Erythroblast (primary cell): ENCODE results near the gene TRIM33.
"Not testable (repeated sequence)": the region's sequence is repeated elsewhere in the genome, so short reads cannot be mapped to it uniquely, and the experiment has no call there.

ENCODE experiments used
- DNase-seq, 2 experiments: peaks; one replicate each; lab custom pipeline; 2025; lab: John Stamatoyannopoulos, UW
- GATA1 ChIP-seq: IDR thresholded peaks from 2 replicates; pipeline ENCODE4 v1.6.1; 2011; ENCODE audit warnings: low read depth, mild to moderate bottlenecking, control low read depth, low read length, moderate library complexity
- POLR2A ChIP-seq: IDR thresholded peaks from 2 replicates; pipeline ENCODE4 v1.6.1; 2011; ENCODE audit warnings: mild to moderate bottlenecking, low read length

Gene TRIM33

DNA sequence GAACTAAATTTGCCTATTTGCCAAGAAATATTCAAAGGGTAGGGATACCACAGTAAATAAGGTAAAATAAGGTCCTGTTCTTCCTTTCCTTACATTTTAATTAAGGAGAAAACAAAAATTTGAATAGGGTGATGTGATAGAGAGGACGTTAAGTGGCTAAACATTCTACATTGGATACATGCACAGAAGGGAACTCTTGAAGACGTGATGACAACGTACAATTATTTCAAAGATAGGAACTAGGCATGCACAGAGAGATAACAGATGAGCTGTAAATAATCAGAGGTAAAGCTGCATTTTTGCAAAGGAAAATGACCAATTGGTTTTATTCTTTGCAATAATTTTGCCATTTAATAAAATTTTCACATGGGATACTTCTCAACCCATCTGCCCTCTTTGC, 69.7 kb downstream of the TRIM33 start:
- TF ChIP-seq POLR2A (no peak), GATA1 (no peak)
- no peak for DNase-seq

DNA sequence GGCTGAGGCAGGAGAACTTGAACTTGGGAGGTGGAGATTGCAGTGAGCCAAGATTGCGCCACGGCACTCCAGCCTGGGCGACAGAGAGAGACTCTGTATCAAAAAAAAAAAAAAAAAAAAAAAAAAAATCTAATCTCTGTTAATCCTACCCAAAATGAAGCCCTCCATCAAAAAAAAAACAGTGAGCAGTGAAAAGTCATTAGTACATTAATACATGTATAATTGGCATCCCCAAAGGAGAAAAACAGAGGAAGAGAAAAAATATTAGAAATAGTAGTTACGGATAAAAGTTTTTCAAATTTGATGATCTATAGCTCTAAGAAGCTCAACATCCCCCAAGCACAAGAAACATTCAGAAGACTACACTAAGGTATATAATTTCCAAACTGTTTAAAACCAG, 71.6 kb downstream of the TRIM33 start:
- TF ChIP-seq POLR2A (no peak), GATA1 (no peak)
- no peak for DNase-seq

DNA sequence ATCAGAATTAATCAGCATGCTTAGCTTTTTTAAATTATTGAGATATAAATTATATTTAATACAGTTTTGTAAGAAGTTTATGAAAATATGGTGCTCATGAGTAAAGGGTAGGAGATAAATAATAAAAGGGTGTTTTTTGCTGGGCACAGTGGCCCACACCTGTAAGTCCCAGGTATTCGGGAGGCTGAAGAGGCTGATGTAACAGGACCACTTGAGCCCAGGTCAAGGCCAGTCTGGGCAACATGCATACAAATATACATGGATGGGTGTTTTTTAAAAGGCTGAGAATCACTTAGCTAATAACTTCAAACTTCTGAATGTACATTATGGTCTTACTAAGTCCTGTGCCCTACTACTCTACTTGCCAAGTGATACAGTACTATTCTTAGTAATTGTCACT, 73.2 kb downstream of the TRIM33 start:
- no peak for TF ChIP-seq POLR2A
- no peak for TF ChIP-seq GATA1
- no peak for DNase-seq

DNA sequence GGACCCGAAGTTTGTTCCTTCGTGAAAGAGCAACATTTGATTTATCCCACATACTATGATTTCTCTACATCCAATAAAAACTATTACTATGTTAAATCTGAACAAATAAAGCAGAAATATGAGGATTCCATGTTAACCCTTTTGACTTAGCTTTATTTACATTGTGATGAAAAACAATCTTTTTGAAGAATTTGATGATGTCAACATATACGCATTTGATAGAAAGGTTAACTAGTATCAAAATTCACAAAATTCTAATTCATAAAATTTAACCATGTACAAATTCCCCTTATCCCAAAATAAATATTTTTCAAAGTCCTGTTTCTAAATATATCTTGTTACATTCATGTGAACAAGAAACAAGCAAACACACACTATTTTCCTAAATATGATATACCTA, 74.2 kb downstream of the TRIM33 start:
- TF ChIP-seq POLR2A = no peak
- TF ChIP-seq GATA1 = no peak
- DNase-seq = no peak

DNA sequence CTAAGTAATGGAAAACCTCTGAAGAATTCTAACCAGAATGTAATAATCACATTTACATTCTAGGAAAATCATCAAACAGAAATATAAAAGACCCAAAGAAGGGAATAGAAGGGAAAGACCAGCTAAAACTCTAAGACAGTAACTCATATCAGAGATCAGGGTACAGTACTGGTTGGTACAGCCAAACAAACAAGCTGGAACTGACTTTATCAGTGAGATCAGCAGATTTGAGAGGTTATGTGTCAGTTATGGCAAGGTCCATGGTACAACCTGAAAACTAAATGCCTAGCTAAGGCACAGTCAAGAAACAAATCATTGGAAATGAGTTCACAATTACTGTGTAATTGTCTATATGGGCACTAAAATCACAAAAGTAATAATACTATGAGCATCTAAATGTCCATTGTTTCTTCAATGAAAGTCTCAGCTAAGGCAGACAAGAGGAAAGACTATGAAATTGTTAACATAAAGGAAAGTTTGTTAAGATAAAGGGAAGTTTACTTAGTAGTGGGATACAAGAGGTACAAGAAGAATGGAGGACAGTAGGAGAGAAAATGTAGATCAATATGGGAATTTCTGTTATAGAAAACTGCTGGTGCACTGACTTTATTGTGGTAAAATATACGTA, 75.8 kb downstream of the TRIM33 start:
- peak; percentile 6 to 13 for DNase-seq
- TF ChIP-seq GATA1 (no peak), POLR2A (no peak)

DNA sequence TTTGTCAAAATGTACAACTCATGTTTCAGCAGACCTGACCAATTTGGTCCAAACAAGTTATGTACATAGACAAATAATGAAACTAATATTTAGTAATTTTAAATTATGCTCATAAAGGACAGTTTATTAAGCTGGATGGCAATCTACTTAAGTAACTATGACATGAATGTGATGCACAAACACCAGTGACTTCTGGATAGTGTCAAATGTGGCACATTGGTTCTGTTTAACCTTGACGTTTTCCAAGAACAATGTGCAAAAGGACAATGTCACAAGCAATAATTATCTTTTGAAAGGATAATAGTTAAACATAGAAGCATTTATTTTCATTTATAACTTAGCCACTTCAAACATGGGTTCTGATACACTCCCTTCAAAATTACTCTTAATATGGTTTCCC, 80.0 kb downstream of the TRIM33 start:
- DNase-seq = no peak
- TF ChIP-seq GATA1 (no peak), POLR2A (no peak)

- DNase-seq = peak; percentile 20 to 43
- TF ChIP-seq POLR2A = no peak
- no peak for TF ChIP-seq GATA1
Measured at GRCh38 chr1:114428083-114428754, 82.8 kb downstream of the TRIM33 start.

- TF ChIP-seq POLR2A = no peak
- TF ChIP-seq GATA1 = no peak
- no peak for DNase-seq
Measured at GRCh38 chr1:114427612-114428011, 83.4 kb downstream of the TRIM33 start.

DNA sequence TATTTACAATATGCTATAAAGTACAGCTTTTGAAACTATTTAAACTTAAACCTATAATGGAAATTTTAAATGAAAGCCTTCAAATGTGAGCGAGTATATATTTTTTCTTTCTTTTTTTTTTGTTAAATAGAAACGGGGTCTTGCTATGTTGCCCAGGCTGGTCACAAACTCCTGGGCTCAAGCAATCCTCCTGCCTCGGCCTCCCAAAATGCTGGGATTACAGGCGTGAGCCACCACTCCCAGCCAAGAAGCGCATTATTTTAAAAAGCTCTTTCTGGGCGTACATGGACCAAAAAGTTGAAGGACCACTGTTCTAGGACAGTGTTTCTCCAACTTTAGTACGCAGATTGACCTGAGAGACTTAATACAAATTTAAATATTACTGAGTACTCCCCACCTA, 87.5 kb downstream of the TRIM33 start:
- no peak for DNase-seq
- TF ChIP-seq GATA1 (no peak), POLR2A (no peak)

DNA sequence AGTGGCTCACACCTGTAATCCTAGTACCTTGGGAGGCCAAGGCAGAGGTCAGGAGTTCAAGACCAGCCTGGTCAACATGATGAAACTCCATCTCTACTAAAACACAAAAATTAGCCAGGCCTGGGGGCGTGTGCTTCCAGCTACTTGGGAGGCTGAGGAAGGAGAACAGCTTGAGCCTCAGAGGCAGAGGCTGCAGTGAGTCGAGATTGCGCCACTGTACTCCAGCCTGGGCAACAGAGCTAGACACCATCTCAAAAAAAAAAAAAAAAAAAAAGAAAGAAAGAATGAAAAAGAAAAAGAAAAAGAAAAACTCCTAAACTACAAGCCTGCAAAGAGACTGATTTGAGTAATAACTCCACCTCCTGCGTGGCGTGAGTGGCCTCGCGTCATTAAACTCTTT, 92.1 kb downstream of the TRIM33 start:
- DNase-seq = not testable (repeated sequence)

DNA sequence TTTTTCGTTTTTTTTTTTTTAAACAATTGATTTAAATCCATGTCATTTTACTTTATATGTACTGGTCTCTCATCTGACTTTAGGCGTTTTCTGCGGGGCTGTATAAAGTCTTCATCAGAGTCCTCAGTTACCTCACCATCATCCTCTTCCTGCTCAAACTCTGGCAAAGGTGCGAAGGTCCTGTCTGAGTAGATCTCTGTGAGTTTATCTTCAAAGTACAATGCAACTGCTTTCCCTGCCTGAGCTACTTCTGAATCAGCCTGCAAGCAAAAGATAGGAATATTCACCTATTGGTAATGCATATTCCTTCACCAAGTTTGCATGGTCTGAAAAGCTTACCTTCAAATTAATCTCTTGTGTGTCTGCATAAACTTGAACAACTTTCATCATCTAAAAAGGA, 113.4 kb downstream of the TRIM33 start:
- TF ChIP-seq POLR2A = no peak
- no peak for TF ChIP-seq GATA1
- DNase-seq = no peak

DNA sequence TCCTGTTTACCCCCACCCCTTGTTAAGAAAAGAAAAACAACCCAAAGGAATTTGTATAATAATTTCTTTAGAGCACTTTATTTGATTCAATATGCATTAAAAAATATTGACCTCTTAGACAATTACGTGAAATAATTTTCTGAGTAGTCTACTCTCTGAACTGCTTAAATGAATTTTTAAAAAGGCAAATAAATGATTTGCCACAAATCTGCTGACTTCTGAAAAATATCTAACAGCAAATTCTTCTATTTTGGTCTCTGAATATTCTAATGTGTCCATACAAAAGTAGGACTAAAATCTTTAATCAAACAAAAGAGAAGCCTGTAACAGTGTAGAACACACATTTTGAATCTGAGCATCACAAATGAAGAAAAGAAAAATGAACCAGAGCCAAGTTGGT, 115.1 kb downstream of the TRIM33 start:
- no peak for DNase-seq
- TF ChIP-seq GATA1 (no peak), POLR2A (no peak)

GRCh38 chr1:114390960-114391359, 120.0 kb downstream of the TRIM33 start:
- TF ChIP-seq GATA1 = no peak
- TF ChIP-seq POLR2A = no peak
- no peak for DNase-seq

GRCh38 chr1:114390361-114390760, 120.6 kb downstream of the TRIM33 start:
- DNase-seq = no peak
- no peak for TF ChIP-seq GATA1
- no peak for TF ChIP-seq POLR2A
